Caki2 (cell line): Measurements from ENCODE around the gene RUNX3. TPM values are rescaled to one million over a fixed set of nuclear protein-coding genes. Genes with fewer than 3 reads are reported as not detected.
"Not testable (repeated sequence)": the region's sequence is repeated elsewhere in the genome, so short reads cannot be mapped to it uniquely, and the experiment has no call there.

Experiments
- DNase-seq: peaks from one replicate; pipeline ENCODE4 v3.0.0-alpha.2; 2015; ENCODE audit warnings: low read depth
- in situ Hi-C: cut with HindIII; loops from 2 replicates; pipeline ENCODE4 v1.10.0; 2016; ENCODE audit warnings: low sequenced_read_pairs, low pct_unique_long_range_greater_than_20kb, mixed read lengths
- total RNA-seq: library from RNA; depleted of rRNA; stranded (reverse); fragments of >200 nt; shearing (Covaris generic); gene quantifications from 2 replicates; pipeline ENCODE4 v1.2.3, GENCODE V29; 2014; ENCODE audit warnings: low replicate concordance

The RUNX3 gene
- total RNA-seq, 1 experiment from 2014 or later = not detected

DNA sequence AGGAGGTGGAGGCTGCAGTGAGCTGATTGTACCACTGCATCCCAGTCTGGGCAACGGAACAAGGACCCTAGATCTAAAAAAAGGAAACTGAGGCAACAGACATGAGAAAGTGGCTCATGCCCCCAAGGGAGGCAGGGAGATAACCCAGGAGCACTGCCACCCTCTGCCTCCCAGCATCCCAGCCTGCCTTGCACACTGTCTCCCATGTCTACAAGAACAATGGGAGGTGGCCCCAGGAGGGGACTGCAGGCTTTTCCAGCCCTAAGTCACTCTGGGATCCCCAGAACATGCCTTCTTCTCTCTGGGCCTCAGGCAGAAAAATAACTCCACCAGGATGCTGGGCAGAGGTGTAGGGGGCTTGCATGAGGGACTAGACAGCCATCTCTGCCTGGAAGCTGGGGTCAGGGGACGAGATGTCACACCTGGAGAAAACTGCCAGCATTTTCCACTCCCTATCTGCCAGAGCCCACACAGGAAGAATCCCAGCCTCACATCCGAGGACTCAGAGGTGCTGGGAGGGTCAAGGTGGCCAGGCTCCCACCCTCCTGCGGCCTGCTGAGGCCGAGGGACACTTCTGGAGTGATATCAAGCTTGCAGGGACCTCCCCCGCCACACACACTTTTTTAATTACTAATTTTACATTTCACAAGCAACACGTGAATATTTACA lies 21.4 kb downstream of the RUNX3 start:
- no peak for DNase-seq
- in situ Hi-C loops = no loop called here

DNA sequence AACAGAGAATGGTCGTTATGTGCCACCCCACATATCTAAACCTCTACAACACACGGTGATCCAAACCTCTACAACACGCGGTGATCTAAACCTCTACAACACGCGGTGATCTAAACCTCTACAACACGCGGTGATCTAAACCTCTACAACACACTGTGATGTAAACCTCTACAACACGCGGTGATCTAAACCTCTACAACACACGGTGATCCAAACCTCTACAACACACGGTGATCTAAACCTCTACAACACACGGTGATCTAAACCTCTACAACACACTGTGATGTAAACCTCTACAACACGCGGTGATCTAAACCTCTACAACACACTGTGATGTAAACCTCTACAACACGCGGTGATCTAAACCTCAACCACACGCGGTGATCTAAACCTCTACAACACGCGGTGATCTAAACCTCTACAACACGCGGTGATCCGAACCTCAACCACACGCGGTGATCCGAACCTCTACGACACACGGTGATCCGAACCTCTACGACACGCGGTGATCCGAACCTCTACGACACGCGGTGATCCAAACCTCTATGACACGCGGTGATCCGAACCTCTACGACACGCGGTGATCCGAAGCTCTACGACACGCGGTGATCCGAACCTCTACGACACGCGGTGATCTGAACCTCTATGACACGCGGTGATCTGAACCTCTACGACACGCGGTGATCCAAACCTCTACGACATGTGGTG lies 22.3 kb downstream of the RUNX3 start:
- in situ Hi-C loops = not testable (repeated sequence)

DNA sequence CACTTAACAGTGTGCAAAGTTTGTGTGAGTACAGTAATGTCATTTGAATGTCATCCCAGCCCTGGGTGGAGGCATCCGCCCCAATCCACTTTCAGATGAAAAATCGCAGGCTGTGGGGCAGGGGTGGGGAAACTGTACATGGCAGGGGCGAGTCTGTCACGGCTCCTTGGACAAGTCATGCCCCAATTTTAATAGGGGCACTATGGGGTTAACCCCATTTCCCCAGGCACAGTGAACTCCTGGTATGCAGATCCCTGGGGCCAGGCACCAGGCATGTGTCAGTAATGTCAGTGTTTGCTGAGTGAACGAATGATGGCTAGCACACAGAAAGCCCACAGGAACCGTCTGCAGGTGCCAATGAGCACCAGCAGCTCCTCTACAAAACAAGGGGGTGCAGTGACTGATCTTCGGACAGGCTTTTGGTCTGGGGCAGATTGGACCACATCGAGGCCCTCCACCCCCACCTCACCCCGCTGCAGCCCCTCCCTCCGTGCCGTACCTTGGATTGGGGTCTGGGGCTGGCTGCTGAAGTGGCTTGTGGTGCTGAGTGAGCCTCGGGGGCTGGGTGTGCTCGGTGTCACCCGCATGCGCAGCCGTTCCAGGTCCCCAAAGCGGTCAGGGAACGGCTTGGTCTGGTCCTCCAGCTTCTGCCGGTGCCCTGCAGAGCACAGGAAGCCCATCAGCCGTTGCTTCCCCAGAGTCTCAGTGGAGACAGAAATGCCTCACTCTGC lies 23.2 kb downstream of the RUNX3 start:
- DNase-seq = no peak
- in situ Hi-C loops = no loop called here

More for the DNA sequence above, 22.3 kb downstream of the RUNX3 start:
- DNase-seq = not testable (repeated sequence)

DNA sequence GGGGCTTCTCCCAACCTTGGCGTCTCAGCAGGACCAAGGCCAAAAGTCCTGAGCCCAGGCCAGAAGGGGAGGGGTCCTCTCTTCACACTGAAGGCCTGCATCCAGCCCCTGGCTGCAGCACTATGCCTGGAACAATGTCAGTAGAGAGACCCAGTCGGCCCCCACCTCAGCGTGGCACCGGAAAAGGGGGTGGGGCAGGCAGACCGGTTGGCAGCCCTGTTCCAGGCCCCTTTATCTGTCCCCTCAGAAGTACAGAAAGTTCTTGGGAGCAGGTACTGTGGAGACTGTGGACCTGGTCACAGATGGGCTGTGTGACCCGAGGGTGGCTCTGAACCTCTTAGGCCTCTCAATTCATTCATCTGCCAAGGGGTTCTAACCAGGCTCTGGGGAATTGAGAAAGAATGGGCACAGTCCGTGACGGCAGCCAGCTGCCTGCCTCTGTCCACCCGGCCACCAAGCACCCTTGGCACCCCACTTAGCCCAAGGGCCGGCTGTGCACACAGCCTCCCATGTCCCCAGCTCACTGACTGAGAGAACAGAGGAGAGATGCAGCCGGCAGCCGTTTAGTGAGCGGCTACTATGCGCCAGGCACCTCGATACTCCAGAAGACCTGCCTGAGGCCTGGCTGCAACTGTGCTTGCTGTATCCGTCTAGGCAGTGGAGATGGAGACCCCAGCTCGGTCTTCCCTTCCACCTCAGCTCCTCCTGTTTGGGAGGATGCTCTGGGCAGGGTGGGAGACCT lies 23.9 kb downstream of the RUNX3 start:
- no peak for DNase-seq
- in situ Hi-C loops = no loop called here

DNA sequence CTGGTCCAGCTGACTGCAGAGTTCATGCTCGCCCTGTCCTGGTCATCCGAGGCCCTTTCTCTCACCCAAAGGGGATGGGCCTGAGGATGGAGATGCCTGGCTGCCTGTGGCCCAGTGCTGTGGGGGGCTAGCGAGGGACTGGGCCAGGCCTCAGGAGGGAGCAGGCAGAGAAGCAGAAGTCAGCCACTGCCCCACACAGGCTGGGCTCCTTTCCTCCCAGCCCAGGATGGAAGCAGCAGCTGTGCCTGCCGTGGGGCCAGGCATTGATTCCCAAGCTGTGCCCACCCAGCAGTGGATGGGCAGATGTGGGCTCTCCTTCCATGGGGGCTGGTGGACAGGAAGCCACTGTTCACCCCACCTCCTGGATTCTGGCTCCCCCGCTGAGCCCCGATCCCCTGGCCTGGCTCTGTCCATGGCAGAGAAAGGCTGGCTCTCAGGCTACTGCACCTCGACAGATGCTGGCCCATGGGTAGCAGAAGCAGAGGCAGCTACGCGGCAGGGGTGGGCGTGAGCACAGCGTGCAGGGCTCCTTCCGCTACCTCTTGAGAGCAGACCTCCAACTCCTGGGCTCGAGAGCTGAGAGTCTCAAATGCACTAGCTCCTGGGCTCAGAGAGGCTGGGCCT lies 24.6 kb downstream of the RUNX3 start:
- in situ Hi-C loops = no loop called here
- DNase-seq = no peak

DNA sequence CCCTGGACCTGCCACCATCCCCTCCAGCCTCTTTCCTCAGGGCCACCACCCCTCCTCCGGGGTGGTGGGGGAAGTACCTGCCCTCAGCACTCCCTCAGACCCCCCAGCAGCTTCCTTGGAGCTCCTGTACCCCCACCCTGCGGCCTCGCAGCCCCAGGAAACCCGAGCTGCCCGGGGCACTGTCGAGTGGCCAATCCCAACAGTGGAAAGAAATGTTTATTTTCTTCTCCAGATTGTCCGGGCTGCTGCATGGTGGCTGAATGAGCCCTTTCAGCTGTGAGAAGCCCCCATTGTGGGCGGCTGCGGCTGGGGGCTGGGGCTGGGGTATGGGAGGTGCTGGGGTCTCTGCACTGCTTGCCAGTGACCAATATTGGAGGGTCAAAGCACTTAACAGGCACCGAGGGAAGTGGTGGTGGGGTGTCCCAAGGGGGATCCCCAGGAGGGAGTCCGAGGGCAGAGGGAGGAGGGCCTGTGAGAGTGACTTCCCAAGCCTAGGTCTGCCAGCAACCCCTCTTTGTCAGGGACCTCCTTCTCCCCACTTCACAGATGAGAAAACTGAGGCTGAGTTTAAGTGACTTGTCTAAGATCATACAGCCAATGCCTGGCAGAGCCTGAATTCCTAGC lies 25.2 kb downstream of the RUNX3 start:
- in situ Hi-C loops = no loop called here

DNA sequence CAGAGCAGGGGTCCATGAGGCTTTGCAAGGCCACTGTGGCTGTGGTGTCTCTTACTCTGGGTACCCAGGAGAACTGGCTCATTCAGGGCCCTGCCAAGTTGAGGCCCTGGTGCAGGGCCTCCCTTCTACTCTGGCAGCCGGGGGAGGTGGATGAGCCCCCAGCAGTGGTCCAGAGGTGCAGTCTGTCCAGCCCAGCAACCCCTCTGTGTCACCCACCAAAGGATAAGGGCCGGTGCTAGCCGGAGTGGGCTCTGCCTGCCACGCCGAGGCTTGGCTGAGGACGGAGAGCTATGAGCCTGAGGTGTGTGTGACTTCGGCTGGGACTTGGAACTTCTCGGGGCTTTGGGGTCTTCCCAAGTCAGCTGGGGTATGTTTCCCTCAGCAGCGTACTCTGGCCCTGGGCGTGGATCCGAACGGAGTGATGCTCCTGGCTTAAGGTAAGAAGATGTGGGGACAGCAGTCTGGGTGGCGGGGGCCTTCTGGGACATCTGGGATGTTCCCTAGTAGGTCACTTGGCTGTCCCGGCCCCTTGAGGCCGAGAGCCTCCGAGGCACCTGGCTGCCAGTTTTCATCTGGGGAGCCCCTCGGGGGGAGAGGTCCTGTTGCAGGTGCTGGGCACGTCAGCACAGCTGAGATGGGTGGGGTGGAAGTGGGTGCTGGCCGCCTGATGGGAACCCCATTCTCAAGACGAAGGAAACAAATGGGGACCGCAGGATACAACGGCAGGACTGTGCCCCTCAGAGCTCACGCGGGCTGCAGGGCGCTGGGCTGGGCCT lies 25.9 kb downstream of the RUNX3 start:
- no peak for DNase-seq

More for the DNA sequence above, 25.2 kb downstream of the RUNX3 start:
- no peak for DNase-seq

DNA sequence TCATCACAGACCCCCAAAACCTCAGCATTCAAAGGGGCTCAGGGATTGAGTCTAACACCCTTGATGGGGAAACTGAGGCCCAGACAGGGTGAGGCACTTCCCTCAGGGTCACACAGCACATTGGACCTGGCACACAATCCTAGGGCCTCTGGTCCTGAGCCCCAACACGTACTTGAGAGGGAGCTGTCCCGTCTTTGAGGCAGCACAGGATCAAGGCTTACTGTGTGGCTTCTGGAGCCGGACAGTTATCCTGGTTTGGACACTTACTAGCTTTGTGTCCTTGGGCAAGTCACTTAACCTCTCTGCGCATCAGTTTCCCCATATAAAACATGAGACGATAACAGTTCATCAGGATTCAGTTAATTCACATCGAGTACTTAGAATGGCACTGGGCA lies 26.5 kb downstream of the RUNX3 start:
- DNase-seq = no peak
- in situ Hi-C loops = no loop called here

More for the DNA sequence above, 25.9 kb downstream of the RUNX3 start:
- in situ Hi-C loops = no loop called here

DNA sequence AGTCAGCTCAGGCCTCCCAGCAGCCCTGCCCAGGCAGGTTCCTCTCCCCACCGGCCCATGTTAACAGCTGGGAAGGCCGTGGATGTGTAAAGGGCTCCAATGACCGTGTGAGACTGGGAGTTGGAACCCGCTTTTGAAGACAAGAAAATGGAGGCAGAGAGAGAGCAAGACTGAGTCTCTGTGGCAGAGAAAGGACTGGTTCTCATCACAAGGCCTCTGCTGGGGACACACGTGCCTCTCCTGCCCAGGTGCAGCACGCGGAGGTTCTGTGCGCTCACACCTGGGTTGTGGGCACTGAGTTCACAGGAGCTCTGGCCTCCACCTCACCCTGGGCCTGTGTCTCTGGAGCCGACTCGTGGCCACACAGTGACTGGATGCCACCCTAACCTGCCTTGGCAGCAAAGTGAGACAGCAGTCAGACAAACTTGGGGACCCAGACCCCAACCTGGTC lies 27.0 kb downstream of the RUNX3 start:
- in situ Hi-C loops = no loop called here
- DNase-seq = no peak

DNA sequence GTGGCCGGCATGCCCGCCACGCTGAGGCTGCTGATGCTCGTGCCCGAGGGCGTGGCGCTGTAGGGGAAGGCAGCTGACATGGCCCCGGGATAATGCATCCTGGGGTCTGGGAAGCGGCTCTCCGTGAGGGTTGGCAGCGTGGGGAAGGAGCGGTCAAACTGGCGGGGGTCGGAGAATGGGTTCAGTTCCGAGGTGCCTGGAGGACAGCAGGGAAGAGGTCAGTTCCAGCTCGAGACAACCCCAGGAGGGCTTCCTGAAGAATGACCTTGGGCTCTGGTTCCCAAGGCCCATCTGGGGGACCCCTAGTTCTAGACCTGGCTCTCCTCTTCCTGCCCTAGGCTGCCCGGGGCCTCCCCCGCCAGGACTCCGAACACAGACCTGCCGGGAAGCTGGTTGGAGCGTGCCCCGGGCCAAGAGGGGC lies 27.6 kb downstream of the RUNX3 start:
- DNase-seq = no peak
- in situ Hi-C loops = no loop called here

DNA sequence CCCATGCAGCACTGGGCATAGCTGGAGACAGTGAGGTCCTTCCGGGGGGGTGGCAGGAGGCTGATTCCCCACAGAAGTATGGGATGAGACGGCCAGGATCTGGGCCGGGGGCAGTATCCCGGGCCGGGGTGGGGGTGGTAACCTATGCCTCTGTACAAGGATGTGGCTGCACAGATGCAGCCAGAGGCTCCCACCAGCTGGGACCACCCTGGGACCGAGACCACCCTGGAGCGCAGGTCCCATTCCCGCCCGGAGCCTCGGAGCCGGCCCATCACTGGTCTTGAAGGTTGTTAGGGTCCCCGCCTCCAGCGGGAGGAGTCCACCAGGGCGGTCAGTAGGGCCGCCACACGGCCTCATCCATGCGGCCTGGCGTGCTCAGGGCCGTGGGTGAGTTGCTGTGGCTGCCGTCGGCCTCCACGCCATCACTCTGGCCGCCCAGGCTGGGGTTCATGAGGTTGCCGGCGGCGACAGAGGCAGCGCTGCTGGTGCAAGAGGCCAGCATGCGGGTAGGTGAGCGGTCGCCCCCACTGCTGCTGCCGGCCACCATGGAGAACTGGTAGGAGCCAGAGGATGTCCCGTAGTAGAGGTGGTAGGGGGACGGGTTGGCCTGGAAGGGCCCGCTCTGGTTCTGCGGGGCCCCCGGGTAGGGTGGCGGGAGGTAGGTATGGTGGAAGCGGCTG lies 28.1 kb downstream of the RUNX3 start:
- no peak for DNase-seq
- in situ Hi-C loops = no loop called here

DNA sequence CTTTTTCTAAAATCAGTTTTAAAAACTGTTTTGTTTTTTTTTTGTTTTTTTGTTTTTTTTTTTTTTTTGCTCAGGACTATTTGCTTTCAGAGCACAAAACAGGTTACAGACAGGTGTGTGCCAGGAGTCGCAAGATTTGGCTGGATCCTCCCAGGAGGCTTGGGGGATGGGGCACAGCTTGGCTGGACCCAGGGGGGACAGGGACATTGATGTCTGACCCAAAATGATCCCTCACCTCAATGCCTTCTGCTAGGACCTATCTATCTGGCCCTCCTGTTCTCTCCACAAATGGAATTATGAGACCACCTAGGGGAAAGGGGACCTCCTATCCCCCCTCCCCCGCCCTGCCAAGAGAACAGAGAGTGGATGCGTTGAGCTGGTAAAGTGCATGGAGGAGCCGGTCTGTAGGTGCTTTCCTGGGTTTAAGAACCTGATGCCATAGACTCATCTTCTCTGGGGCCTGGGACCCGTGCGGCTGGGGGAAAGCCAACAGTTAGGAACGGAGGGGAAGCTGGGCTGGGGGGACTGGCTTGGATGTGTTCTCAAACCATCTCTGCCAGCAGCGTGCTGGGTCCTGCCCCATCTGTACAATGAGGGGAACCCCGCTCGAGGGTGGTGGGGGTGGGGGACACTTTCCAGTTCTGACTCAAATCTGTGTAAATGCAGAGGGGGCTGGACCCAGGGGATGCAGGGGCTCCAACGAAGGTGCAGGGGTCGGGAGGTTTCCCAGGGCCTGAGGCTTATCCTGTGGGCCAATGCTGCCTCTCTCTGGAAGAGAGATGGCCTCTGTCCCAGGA lies 28.9 kb downstream of the RUNX3 start:
- no peak for DNase-seq
- in situ Hi-C loops = no loop called here

DNA sequence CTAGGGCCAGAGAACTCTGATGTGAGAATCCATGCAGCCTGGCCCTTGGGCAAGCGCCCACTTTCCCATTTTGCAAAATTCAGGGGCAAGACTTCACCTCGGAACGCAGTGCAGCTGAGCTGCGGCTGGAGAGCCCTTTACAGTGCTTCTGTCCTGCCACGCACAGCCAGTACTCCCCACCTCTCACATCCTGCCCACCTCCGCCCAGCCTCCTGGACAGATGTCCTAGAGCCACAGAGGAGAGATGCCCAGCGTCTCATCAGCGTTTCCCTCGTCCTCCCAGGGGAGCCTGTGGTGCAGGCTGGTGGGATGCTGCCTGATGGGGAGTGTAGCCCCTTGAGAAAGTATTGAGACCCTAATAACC lies 29.6 kb downstream of the RUNX3 start:
- DNase-seq = no peak
- in situ Hi-C loops = no loop called here

DNA sequence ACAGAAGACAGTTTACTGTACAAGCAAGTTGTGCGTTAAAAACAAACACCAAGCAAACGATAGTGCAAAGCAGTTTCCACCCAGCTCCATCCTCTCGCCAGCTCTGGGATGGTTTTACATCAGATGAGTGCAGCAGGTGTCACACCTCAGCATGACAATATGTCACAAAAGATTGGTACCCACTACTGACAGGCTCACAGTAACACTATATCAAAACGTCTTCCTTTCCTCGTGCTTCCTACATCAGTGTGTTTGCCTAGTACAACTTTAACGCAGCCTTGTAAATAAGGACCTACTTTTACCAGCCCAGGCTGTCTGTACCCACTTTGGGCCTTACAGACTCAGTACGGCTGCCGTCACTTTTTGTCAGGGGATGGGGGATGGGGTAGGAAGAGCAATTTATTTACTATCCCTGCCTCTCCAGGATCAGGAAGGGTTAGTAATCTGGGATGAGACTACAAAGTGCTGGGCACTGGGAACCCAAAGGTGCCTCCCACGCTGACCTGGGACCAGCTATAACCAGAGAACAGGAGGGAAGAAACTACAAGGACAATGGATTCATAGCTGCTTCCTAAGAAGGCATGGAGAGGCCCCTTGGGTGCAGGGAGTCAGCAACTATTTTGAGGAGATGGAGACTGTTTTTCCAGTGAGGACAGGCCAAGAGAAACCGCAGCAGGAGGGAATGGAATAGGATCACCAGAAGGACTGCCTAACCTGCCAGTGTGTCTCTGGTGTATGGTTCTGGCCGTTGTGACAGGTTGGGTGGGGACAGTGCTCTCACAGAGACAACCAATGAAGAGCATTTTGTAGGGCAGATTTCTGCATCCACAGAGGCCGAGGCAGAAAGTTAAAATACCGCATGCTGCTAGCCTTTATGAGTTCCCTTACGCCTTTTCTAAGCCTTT lies 30.2 kb downstream of the RUNX3 start:
- DNase-seq = no peak
- in situ Hi-C loops = no loop called here

DNA sequence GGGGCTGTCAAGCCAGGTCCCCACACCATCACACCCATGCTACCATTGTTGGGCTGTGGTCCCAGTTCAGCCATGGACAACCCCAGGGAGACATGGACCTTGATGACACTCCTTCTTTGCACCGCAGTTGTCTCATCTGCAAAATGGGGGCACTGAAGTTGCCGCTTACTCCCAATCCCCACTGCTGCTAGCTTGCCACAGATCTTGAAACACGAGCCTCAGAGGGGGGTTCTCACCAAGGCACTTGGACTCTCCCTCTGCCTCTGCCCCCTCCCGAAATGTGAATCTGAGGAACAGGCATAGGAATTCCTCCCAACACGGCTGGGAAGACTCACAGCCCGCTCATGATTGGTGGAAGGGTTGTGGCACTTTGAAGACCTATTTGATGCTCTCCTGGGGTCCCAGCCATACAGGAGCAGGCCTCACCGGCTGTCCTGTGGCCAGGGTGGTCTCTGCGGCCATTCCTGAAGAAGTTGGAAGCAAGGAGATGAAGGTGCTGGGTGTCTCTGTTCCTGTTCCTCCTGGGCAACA lies 31.1 kb downstream of the RUNX3 start:
- no peak for DNase-seq
- in situ Hi-C loops = no loop called here
